HAP-1 (cell line): Measurements from ENCODE around the gene PLRG1.

ENCODE experiments used
- DNase-seq, 2 experiments: peaks; one replicate each; pipeline ENCODE4 v3.0.0-alpha.2; 2016 to 2020; ENCODE audit warnings: low spot score in 2 of 2
- H3K27me3 ChIP-seq: fragments of 250-450 bp; sonication (Bioruptor Pico); 2 replicates; pipeline ENCODE4 v1.5.1; 2020; ENCODE audit warnings: low read depth, mild to moderate bottlenecking, moderate library complexity
- H3K36me3 ChIP-seq: fragments of 250-450 bp; sonication (Bioruptor Pico); replicated peaks from 2 replicates; pipeline ENCODE4 v1.5.1; 2020; ENCODE audit warnings: mild to moderate bottlenecking
- H3K4me1 ChIP-seq: fragments of 250-450 bp; sonication (Bioruptor Pico); 2 replicates; pipeline ENCODE4 v1.5.1; 2020; ENCODE audit warnings: mild to moderate bottlenecking
- H3K4me3 ChIP-seq: fragments of 250-450 bp; sonication (Bioruptor Pico); 2 replicates; pipeline ENCODE4 v1.5.1; 2020; ENCODE audit warnings: mild to moderate bottlenecking, moderate library complexity
- H3K9me3 ChIP-seq: fragments of 250-450 bp; sonication (Bioruptor Pico); 2 replicates; pipeline ENCODE4 v1.5.1; 2020; ENCODE audit warnings: mild to moderate bottlenecking, moderate library complexity
- in situ Hi-C: fragments of 300-500 bp; cut with MboI; formaldehyde crosslinking; loops from 3 replicates; pipeline ENCODE4 v1.14.3; 2020; ENCODE audit warnings: low sequenced_read_pairs, inconsistent platforms, mixed read lengths

PLRG1 gene

GRCh38 chr4:154495867-154496266 lies 54.3 kb downstream of the PLRG1 start:
- no peak for DNase-seq
- no peak overlapping the region for H3K4me3 ChIP-seq
- in situ Hi-C loops: no loop called here
- no peaks in the 10 kb centered on the region; the same call in 1 of the 2 replicates for H3K4me1 ChIP-seq
- no peaks in the 10 kb centered on the region for H3K36me3 ChIP-seq
- H3K9me3 ChIP-seq: no peaks in the 10 kb centered on the region
- no peaks in the 10 kb centered on the region for H3K27me3 ChIP-seq

GRCh38 chr4:154492288-154492687 lies 57.9 kb downstream of the PLRG1 start:
- DNase-seq: no peak
- Histone ChIP-seq H3K4me3 (no peak overlapping the region), H3K9me3 (no peaks in the 10 kb centered on the region), H3K4me1 (no peaks in the 10 kb centered on the region; the same call in 1 of the 2 replicates), H3K36me3 (no peaks in the 10 kb centered on the region), H3K27me3 (no peaks in the 10 kb centered on the region)
- in situ Hi-C loops: no loop called here

DNA sequence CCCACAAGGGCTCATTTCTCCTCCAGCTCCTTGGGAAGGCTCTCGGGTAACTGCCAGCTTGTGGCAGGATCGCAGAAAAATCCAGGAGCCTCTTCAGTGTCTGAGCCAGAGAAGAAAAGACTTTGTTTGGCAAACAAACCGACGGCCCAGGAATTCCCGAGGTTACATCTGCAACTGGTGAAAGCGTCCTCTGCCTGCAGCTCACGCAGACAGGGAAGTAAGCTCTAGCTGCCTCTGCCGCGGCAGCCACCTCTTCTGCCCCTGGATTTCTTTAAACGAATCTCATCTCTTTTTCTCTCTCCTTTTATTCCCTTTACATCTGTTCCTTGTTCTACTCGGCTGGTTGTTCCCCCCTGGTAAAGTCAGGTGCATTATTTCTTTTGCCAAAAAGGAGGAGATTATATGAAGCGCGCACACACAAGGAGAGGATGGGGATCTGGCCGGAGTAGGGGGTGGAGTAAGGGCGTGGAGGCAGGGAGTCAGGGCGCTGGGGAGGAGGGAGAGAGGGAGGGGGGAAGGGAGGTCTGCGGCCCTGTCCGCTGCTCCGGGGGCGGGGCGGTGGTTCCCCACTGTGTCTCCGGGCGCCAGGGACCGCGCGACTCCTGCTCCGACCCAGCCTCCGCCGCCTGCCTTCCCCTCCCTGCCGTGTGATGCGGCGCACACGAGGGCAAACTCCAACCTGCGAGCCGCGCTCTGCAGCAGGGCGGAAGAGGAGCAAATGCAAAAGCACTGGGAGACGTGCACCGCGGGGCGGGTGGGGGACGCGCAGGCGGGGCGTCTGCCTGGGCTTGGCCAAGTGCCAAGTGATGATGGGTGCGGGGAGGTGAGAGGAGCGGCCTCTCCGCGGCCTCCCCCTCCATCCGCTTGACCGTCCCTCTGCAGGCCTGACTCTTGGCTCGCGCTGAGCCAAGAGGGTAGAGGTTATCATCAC lies 58.6 kb downstream of the PLRG1 start, which contains the start of gene DCHS2:
Gene DCHS2 (minus strand): TSS at position 459 of the 931 bp plus-strand sequence. CDS start 444 bp downstream, at position 15.
- H3K4me3 ChIP-seq: peak within 1 kb of the TSS; percentile 31
- DNase-seq: peak; percentile 64 to 85
- H3K36me3 ChIP-seq: no peaks in the 10 kb centered on the region
- in situ Hi-C loops: no loop called here
- no peaks in the 10 kb centered on the region; the same call in 1 of the 2 replicates for H3K4me1 ChIP-seq
- H3K9me3 ChIP-seq: no peaks in the 10 kb centered on the region
- no peaks in the 10 kb centered on the region for H3K27me3 ChIP-seq

GRCh38 chr4:154490583-154491340 lies 59.4 kb downstream of the PLRG1 start:
- in situ Hi-C loops: no loop called here
- no peak for DNase-seq
- H3K4me3 ChIP-seq: peak overlapping the region; percentile 31
- no peaks in the 10 kb centered on the region for H3K9me3 ChIP-seq
- no peaks in the 10 kb centered on the region; the same call in 1 of the 2 replicates for H3K4me1 ChIP-seq
- H3K27me3 ChIP-seq: no peaks in the 10 kb centered on the region
- no peaks in the 10 kb centered on the region for H3K36me3 ChIP-seq

DNA sequence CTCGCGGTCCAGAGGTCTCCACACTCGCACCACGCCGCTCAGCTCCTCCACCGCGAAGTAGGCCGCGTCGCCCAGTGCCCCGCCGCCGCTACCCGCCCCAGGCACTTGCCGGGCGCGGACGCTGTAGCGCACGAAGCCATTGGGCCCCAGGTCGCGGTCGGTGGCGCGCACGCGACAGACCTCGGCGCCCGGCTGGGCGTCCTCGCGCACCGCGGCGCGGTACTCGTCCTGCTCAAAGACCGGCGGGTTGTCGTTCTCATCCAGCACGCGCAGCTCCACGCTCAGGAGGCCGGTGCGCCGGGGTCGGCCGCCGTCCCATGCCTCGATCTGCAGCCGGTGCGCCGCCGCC lies 60.0 kb downstream of the PLRG1 start:
- in situ Hi-C loops: no loop called here
- no peaks in the 10 kb centered on the region for H3K36me3 ChIP-seq
- H3K4me3 ChIP-seq: no peak overlapping the region
- H3K27me3 ChIP-seq: no peaks in the 10 kb centered on the region
- H3K4me1 ChIP-seq: no peaks in the 10 kb centered on the region; the same call in 1 of the 2 replicates
- no peak for DNase-seq
- no peaks in the 10 kb centered on the region for H3K9me3 ChIP-seq

DNA sequence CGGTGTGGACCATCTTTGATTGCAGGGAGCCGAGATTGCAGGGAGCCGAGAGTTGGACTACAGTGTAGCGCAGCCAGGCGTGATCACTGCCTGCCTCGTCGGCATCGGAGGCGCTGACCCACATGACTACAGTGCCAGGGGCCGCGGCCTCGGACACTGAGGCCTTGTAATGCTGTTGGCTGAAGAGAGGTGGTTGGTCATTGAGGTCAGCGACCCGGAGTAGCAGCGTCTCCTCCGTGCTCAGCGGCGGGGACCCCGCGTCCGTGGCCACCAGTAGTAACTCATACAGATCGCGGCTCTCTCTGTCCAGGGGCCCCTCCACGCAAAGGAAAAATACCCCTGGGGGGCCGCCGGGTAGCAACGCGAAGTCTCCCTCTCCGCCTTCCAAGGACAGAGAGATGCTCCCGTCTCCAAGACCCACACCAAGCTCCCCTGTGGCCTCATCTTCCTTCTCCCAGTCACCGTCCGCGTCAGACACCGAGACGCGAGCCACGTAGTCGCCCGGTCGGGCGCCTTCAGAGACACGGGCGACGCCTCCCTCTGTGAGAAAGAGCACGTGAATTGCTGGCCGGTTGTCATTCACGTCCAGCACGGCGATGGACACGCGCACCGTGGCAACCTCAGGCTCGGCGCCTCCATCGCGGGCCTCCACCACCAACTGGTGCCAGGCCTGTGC lies 60.5 kb downstream of the PLRG1 start:
- Histone ChIP-seq H3K4me3 (no peak overlapping the region), H3K9me3 (no peaks in the 10 kb centered on the region), H3K4me1 (no peaks in the 10 kb centered on the region; the same call in 1 of the 2 replicates), H3K27me3 (no peaks in the 10 kb centered on the region), H3K36me3 (no peaks in the 10 kb centered on the region)
- no peak for DNase-seq
- in situ Hi-C loops: no loop called here

GRCh38 chr4:154487145-154487544 lies 63.1 kb downstream of the PLRG1 start:
- no peaks in the 10 kb centered on the region; the same call in 1 of the 2 replicates for H3K4me1 ChIP-seq
- no peak overlapping the region for H3K4me3 ChIP-seq
- DNase-seq: no peak
- H3K27me3 ChIP-seq: no peaks in the 10 kb centered on the region
- no peaks in the 10 kb centered on the region for H3K9me3 ChIP-seq
- no peaks in the 10 kb centered on the region for H3K36me3 ChIP-seq
- in situ Hi-C loops: no loop called here

DNA sequence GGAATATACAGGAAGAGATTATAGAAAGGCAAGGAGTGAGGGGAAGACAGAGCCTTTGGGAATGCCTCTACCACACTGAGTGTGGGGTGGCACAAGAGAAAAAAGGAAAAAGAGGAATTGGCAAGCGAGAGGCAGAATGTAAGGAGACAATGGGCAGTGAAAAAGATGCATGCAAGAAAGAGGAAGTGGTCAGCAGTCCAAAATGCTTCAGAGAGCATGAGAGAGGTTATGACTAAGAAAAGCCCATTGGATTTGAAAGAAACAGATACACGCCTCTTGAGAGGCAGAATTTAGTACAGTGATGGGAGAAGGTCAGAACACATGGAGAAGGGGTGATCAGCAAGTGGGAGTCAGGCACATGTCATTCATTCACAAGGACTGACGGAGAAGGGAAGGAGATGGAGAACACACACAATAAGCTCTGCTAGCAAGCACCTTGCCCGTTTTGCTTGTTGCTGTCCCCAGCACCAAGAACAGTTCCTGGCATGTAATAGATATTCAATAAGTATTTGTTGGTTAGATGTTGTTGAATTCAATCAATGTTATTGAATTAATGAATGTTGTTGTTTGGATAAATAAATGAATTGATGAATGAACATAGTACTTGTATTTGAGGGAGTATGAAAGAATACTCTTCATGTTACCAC lies 65.0 kb downstream of the PLRG1 start:
- no peaks in the 10 kb centered on the region for H3K27me3 ChIP-seq
- H3K4me1 ChIP-seq: peaks cover under 1% of the 10 kb centered on the region
- H3K9me3 ChIP-seq: no peaks in the 10 kb centered on the region
- no peaks in the 10 kb centered on the region for H3K36me3 ChIP-seq
- no peak overlapping the region for H3K4me3 ChIP-seq
- in situ Hi-C loops: no loop called here
- DNase-seq: no peak
